ENCODE measurements around the gene SNCB. TPM values are rescaled to one million over a fixed set of nuclear protein-coding genes. Genes with fewer than 3 reads are reported as not detected.

The SNCB gene
- total and polyA plus RNA-seq, 2 of the 8 experiments (the other 6 are each of a cell fraction or from before 2014, with no cell fraction given) = 4.2 to 5.9 TPM

- TF ChIP-seq E2F6 (IDR thresholded peaks at IDR 0.05) (peak; percentile 97), TAF7 (optimal IDR thresholded peaks at IDR 0.05; ENCODE audit: borderline replicate concordance, low read depth, low read length) (no peak), CREB1 (IDR thresholded peaks at IDR 0.05) (peak; percentile 69), FOSL1 (IDR thresholded peaks at IDR 0.05; ENCODE audit: insufficient read depth, low read depth, low read length) (no peak), TBP (IDR thresholded peaks at IDR 0.05; ENCODE audit: low read depth, low read length) (peak; percentile 53; the same call in 1 of the 2 replicates)
These were observed 51.9 kb downstream of the SNCB start (continued) for GRCh38 chr5:176578391-176578808.
